ENCODE data around the gene CREM. TPM values are rescaled to one million over a fixed set of nuclear protein-coding genes. Genes with fewer than 3 reads are reported as not detected.

Gene CREM
- total and polyA plus RNA-seq, 12 donors: 37.8 to 91.7 (median 57.6) TPM

- intact Hi-C loops (cut with DNase I): loop anchor here in 8 of 10 donors (1.0 to 10.0 kb wide), 7 partner anchors 66 to 439 kb away; partner anchors contain the start of gene CCNY (in 3 of the 8)
- no peak for DNase-seq
- H3K9me3 ChIP-seq: no peaks in the 10 kb centered on the region
- peak overlapping the region in 9 of 10 donors; percentile 66 to 92 (median 83) for H3K4me3 ChIP-seq
- no peak for ATAC-seq
- H3K4me1 ChIP-seq: peaks cover 3 to 37% (median 16%) of the 10 kb centered on the region in 9 donors
- TF ChIP-seq CTCF (IDR thresholded peaks at IDR 0.05): no peak
- no peaks in the 10 kb centered on the region for H3K36me3 ChIP-seq
- no peaks in the 10 kb centered on the region for H3K27me3 ChIP-seq
- H3K27ac ChIP-seq: peak overlapping the region; percentile 97 to 100 (median 100)
- WGBS, 2 donors: 71 to 75% methylated on average over 13 of the region's 13 CpGs
Observed at GRCh38 chr10:35126062-35126529, 550 bp upstream of the CREM start.

GRCh38 chr10:35127289-35127891, 744 bp downstream of the CREM start:
- Histone ChIP-seq H3K4me1 (peaks cover 3 to 38% (median 21%) of the 10 kb centered on the region in 9 donors), H3K36me3 (no peaks in the 10 kb centered on the region), H3K9me3 (no peaks in the 10 kb centered on the region), H3K4me3 (peak overlapping the region; percentile 57 to 92 (median 82)), H3K27me3 (no peaks in the 10 kb centered on the region), H3K27ac (peak overlapping the region; percentile 97 to 100 (median 100))
- no peak for TF ChIP-seq CTCF (IDR thresholded peaks at IDR 0.05)
- 0% methylated on average over 56 of the region's 56 CpGs for WGBS, 2 donors
- intact Hi-C loops (cut with DNase I): loop anchor here in 8 of 10 donors (1.0 to 10.0 kb wide), 6 partner anchors 65 to 437 kb away; partner anchors contain the start of gene CCNY (in 3 of the 8)
- DNase-seq (peak; percentile 58 to 66), ATAC-seq (peak in 1 of 8 donors; percentile 10)

- DNase-seq (no peak), ATAC-seq (no peak)
- peaks cover 3 to 44% (median 21%) of the 10 kb centered on the region in 9 donors for H3K4me1 ChIP-seq
- no peaks in the 10 kb centered on the region for H3K36me3 ChIP-seq
- H3K9me3 ChIP-seq: no peaks in the 10 kb centered on the region
- H3K27ac ChIP-seq: peak overlapping the region in 3 of 10 donors; percentile 2 to 18 (median 14)
- no peaks in the 10 kb centered on the region for H3K27me3 ChIP-seq
- intact Hi-C loops (cut with DNase I): loop anchor here in 5 of 10 donors (5.0 to 10.0 kb wide), 3 partner anchors 63 to 436 kb away; partner anchors contain the start of gene CCNY (in 3 of the 5)
- no peak for TF ChIP-seq CTCF (IDR thresholded peaks at IDR 0.05)
- H3K4me3 ChIP-seq: no peak overlapping the region
- 92 to 100% methylated on average over 1 of the region's 1 CpG for WGBS, 2 donors
Observed at GRCh38 chr10:35129185-35129674, 2.6 kb downstream of the CREM start.

GRCh38 chr10:35130663-35131062, 4.0 kb downstream of the CREM start:
- H3K4me3 ChIP-seq: no peak overlapping the region
- H3K36me3 ChIP-seq: no peaks in the 10 kb centered on the region
- peaks cover 3 to 52% (median 22%) of the 10 kb centered on the region in 9 donors for H3K4me1 ChIP-seq
- DNase-seq (no peak), ATAC-seq (no peak)
- 53 to 56% methylated on average over 4 of the region's 4 CpGs for WGBS, 2 donors
- H3K27ac ChIP-seq: peak overlapping the region in 4 of 10 donors; percentile 0 to 42 (median 15)
- intact Hi-C loops (cut with DNase I): no loop called here
- H3K9me3 ChIP-seq: no peaks in the 10 kb centered on the region
- no peak for TF ChIP-seq CTCF (IDR thresholded peaks at IDR 0.05)
- no peaks in the 10 kb centered on the region for H3K27me3 ChIP-seq

Data from heart right ventricle (tissue), 16 donors.